ENCODE results near the gene ST6GALNAC3.
"Not testable (repeated sequence)": the region's sequence is repeated elsewhere in the genome, so short reads cannot be mapped to it uniquely, and the experiment has no call there.

ST6GALNAC3 gene

GRCh38 chr1:76330991-76331603 is 256.6 kb downstream of the ST6GALNAC3 start:
- peaks cover 3% of the 10 kb centered on the region for H3K4me1 ChIP-seq (ENCODE audit: control insufficient read depth, low read depth, low read length)
- H3K4me3 ChIP-seq (ENCODE audit: low read length): no peak overlapping the region
- no peaks in the 10 kb centered on the region for H3K9me3 ChIP-seq (ENCODE audit: control insufficient read depth, low read depth, low read length)
- no peaks in the 10 kb centered on the region for H3K27me3 ChIP-seq (ENCODE audit: control insufficient read depth, insufficient read depth, low read length)
- H3K9ac ChIP-seq (ENCODE audit: low read length): no peak overlapping the region
- no peak overlapping the region for H3K27ac ChIP-seq (ENCODE audit: low read length)
- no peaks in the 10 kb centered on the region for H3K36me3 ChIP-seq (ENCODE audit: control insufficient read depth, low read depth, low read length)

DNA sequence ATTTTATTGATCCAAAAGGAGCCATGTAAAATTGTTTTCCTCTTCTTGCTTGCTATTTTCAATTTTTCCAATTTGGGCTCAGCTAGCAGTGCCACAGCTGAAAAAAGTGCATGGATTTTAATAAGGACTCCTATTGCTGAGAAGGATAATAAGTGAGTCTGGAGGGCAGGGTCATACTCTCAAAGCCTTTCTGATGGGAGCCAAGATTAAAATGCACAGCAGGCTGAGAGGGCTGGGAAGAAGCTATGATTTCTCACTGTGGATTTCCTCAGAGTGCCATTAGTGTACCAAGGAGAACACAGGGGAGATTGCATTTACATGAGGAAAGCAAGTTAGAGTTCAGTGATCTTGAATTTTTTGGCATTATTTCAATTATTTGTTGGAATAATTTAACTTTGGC is 261.3 kb downstream of the ST6GALNAC3 start:
- H3K9me3 ChIP-seq (ENCODE audit: control insufficient read depth, low read depth, low read length): no peaks in the 10 kb centered on the region
- no peaks in the 10 kb centered on the region for H3K27me3 ChIP-seq (ENCODE audit: control insufficient read depth, insufficient read depth, low read length)
- H3K27ac ChIP-seq (ENCODE audit: low read length): no peak overlapping the region
- H3K4me1 ChIP-seq (ENCODE audit: control insufficient read depth, low read depth, low read length): peaks cover under 1% of the 10 kb centered on the region
- no peaks in the 10 kb centered on the region for H3K36me3 ChIP-seq (ENCODE audit: control insufficient read depth, low read depth, low read length)
- H3K4me3 ChIP-seq (ENCODE audit: low read length): no peak overlapping the region
- no peak overlapping the region for H3K9ac ChIP-seq (ENCODE audit: low read length)

DNA sequence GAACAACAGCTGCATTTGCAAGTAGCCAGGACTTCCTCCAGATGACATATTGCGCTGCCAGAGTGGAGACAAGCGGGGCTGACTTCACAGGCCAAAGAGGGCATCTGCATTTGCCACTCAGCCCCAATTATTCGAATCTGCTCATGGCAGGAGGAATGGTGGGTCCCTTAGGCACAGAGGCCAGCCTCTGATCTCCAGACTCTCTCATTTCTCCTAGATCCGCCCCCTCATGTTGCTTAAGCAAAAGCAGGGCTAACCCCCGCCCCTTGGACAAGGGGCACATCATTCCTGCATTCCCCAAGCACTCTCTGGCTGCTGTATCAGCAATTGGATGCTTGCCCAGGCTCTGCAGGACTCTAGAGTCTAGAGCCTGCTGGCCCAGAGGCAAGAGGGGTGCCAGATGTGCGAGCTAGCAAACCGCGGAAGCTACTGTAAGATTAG is 262.4 kb downstream of the ST6GALNAC3 start:
- Histone ChIP-seq H3K36me3 (ENCODE audit: control insufficient read depth, low read depth, low read length) (no peaks in the 10 kb centered on the region), H3K27me3 (ENCODE audit: control insufficient read depth, insufficient read depth, low read length) (no peaks in the 10 kb centered on the region), H3K9ac (ENCODE audit: low read length) (no peak overlapping the region), H3K4me1 (ENCODE audit: control insufficient read depth, low read depth, low read length) (no peaks in the 10 kb centered on the region), H3K4me3 (ENCODE audit: low read length) (no peak overlapping the region), H3K27ac (ENCODE audit: low read length) (no peak overlapping the region), H3K9me3 (ENCODE audit: control insufficient read depth, low read depth, low read length) (no peaks in the 10 kb centered on the region)

DNA sequence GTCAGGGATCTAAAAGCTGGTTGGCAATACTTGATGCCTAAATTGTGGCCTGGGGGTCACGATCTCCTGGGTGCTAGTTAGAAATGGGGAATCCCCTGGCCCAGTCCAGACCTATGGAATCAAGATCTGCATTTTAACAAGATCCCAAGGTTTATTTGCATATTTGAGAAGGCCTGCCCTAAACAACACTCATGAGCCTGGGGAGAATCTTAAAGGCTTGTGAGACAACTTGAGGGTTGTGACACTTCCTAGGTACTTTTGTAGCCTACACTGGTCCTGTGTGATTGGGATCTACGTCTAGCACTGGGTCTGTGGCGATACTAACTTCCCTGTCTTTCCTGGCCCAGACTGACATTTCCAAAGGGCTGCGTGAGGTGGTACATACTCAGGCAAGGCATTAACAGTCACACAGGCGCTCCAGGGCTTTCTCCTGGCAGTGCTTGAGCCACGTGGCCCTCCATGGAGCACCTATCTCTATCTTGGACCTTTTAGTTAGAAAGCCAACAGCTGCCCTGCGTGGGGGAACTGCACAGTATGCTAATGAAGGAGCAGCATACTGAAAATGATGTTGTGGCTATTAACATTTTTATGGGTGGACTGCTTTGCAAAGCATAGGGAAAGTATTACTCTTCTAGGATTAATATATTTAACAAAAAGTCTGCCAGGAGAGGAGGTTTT is 263.1 kb downstream of the ST6GALNAC3 start:
- no peak overlapping the region for H3K4me3 ChIP-seq (ENCODE audit: low read length)
- H3K9ac ChIP-seq (ENCODE audit: low read length): no peak overlapping the region
- H3K27me3 ChIP-seq (ENCODE audit: control insufficient read depth, insufficient read depth, low read length): no peaks in the 10 kb centered on the region
- H3K4me1 ChIP-seq (ENCODE audit: control insufficient read depth, low read depth, low read length): no peaks in the 10 kb centered on the region
- H3K27ac ChIP-seq (ENCODE audit: low read length): no peak overlapping the region
- no peaks in the 10 kb centered on the region for H3K36me3 ChIP-seq (ENCODE audit: control insufficient read depth, low read depth, low read length)
- no peaks in the 10 kb centered on the region for H3K9me3 ChIP-seq (ENCODE audit: control insufficient read depth, low read depth, low read length)

DNA sequence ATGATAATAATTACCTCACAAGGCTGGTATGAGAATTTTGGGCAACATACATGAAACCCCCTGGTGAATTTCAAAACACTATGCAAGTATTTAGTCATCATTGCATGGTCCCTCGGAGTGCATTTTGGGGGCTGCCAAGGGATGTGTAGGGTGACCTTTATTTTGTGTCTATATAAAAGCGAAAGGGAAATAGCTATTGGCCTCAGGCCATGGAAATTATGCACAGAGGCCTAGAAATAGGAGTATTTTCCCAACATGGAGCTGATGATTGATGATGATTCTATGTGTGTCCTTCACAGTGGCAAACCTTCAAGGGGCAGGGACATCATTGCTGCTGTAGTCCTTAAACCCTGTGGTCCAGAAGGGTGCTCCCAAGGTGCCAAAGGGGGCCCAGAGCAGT is 265.5 kb downstream of the ST6GALNAC3 start:
- H3K9ac ChIP-seq (ENCODE audit: low read length): no peak overlapping the region
- H3K27ac ChIP-seq (ENCODE audit: low read length): no peak overlapping the region
- no peak overlapping the region for H3K4me3 ChIP-seq (ENCODE audit: low read length)
- H3K9me3 ChIP-seq (ENCODE audit: control insufficient read depth, low read depth, low read length): no peaks in the 10 kb centered on the region
- H3K4me1 ChIP-seq (ENCODE audit: control insufficient read depth, low read depth, low read length): no peaks in the 10 kb centered on the region
- no peaks in the 10 kb centered on the region for H3K27me3 ChIP-seq (ENCODE audit: control insufficient read depth, insufficient read depth, low read length)
- H3K36me3 ChIP-seq (ENCODE audit: control insufficient read depth, low read depth, low read length): no peaks in the 10 kb centered on the region

GRCh38 chr1:76341816-76342215 is 267.3 kb downstream of the ST6GALNAC3 start:
- not testable (repeated sequence) for H3K27me3 ChIP-seq (ENCODE audit: control insufficient read depth, insufficient read depth, low read length); H3K27ac ChIP-seq (ENCODE audit: low read length); H3K4me3 ChIP-seq (ENCODE audit: low read length); H3K4me1 ChIP-seq (ENCODE audit: control insufficient read depth, low read depth, low read length); H3K9me3 ChIP-seq (ENCODE audit: control insufficient read depth, low read depth, low read length); H3K9ac ChIP-seq (ENCODE audit: low read length); H3K36me3 ChIP-seq (ENCODE audit: control insufficient read depth, low read depth, low read length)

GRCh38 chr1:76343356-76343755 is 268.8 kb downstream of the ST6GALNAC3 start:
- Histone ChIP-seq H3K4me1 (ENCODE audit: control insufficient read depth, low read depth, low read length) (no peaks in the 10 kb centered on the region), H3K9me3 (ENCODE audit: control insufficient read depth, low read depth, low read length) (no peaks in the 10 kb centered on the region), H3K9ac (ENCODE audit: low read length) (no peak overlapping the region), H3K4me3 (ENCODE audit: low read length) (no peak overlapping the region), H3K27ac (ENCODE audit: low read length) (no peak overlapping the region), H3K36me3 (ENCODE audit: control insufficient read depth, low read depth, low read length) (no peaks in the 10 kb centered on the region), H3K27me3 (ENCODE audit: control insufficient read depth, insufficient read depth, low read length) (no peaks in the 10 kb centered on the region)

DNA sequence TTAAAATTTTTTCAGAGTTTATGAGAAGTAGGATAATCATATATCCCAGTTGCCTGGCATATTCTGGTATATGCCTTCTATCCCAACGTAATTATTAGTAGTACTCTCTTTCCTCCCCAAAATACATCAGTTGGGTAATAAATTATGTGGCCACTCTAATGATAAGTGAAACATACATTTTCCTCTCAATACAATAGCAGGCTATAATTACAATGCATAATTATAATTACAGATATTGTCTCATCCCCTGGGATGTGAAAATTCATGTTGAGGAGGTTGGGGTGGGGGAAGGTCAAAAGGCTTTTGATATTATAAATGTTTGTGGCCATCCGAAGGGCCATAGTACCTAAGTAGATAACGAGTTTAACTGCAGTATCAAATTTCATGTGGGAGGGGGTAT is 277.1 kb downstream of the ST6GALNAC3 start:
- H3K9ac ChIP-seq (ENCODE audit: low read length): no peak overlapping the region
- no peaks in the 10 kb centered on the region for H3K27me3 ChIP-seq (ENCODE audit: control insufficient read depth, insufficient read depth, low read length)
- H3K27ac ChIP-seq (ENCODE audit: low read length): no peak overlapping the region
- no peaks in the 10 kb centered on the region for H3K36me3 ChIP-seq (ENCODE audit: control insufficient read depth, low read depth, low read length)
- peaks cover 10% of the 10 kb centered on the region for H3K4me1 ChIP-seq (ENCODE audit: control insufficient read depth, low read depth, low read length)
- no peak overlapping the region for H3K4me3 ChIP-seq (ENCODE audit: low read length)
- H3K9me3 ChIP-seq (ENCODE audit: control insufficient read depth, low read depth, low read length): no peaks in the 10 kb centered on the region

DNA sequence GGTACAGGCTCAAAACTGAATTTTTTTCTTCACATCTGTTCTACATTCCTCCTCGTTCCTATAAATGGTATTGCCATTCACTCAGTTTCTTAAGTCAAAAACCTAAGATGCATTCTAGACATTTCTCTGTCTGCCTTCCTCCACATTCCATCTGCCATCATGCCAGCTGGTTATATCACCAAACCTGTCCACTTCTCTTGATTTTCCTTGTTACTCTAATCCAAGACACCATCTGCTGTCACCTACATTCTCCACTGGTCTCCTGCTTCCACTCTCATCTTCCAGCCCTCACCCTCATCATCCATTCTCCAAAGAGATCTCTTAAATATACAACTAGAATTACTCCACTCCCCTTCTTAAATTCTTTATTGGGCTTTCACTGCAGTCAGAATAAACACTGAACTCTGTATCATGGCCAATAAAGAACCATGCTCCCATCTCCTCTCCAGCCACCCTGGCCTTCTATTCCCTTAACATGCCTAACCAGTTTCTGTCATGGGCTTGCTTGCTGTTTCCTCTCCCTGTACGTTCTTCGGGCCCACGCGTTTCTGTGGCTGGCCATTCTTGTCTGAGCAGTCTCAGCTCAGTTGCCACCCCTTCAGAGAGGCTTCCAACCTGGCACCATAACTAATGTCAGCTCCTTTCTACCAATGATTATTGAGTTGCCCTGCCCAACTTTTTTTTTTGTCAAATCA is 278.3 kb downstream of the ST6GALNAC3 start:
- no peaks in the 10 kb centered on the region for H3K9me3 ChIP-seq (ENCODE audit: control insufficient read depth, low read depth, low read length)
- no peak overlapping the region for H3K4me3 ChIP-seq (ENCODE audit: low read length)
- no peaks in the 10 kb centered on the region for H3K27me3 ChIP-seq (ENCODE audit: control insufficient read depth, insufficient read depth, low read length)
- no peaks in the 10 kb centered on the region for H3K36me3 ChIP-seq (ENCODE audit: control insufficient read depth, low read depth, low read length)
- peaks cover 10% of the 10 kb centered on the region for H3K4me1 ChIP-seq (ENCODE audit: control insufficient read depth, low read depth, low read length)
- H3K9ac ChIP-seq (ENCODE audit: low read length): no peak overlapping the region
- no peak overlapping the region for H3K27ac ChIP-seq (ENCODE audit: low read length)

GRCh38 chr1:76354236-76354635 is 279.7 kb downstream of the ST6GALNAC3 start:
- no peaks in the 10 kb centered on the region for H3K27me3 ChIP-seq (ENCODE audit: control insufficient read depth, insufficient read depth, low read length)
- no peak overlapping the region for H3K4me3 ChIP-seq (ENCODE audit: low read length)
- H3K9me3 ChIP-seq (ENCODE audit: control insufficient read depth, low read depth, low read length): no peaks in the 10 kb centered on the region
- H3K36me3 ChIP-seq (ENCODE audit: control insufficient read depth, low read depth, low read length): no peaks in the 10 kb centered on the region
- H3K4me1 ChIP-seq (ENCODE audit: control insufficient read depth, low read depth, low read length): peaks cover 10% of the 10 kb centered on the region
- no peak overlapping the region for H3K9ac ChIP-seq (ENCODE audit: low read length)
- no peak overlapping the region for H3K27ac ChIP-seq (ENCODE audit: low read length)

- no peaks in the 10 kb centered on the region for H3K9me3 ChIP-seq (ENCODE audit: control insufficient read depth, low read depth, low read length)
- no peaks in the 10 kb centered on the region for H3K4me1 ChIP-seq (ENCODE audit: control insufficient read depth, low read depth, low read length)
- no peak overlapping the region for H3K27ac ChIP-seq (ENCODE audit: low read length)
- H3K4me3 ChIP-seq (ENCODE audit: low read length): no peak overlapping the region
- H3K27me3 ChIP-seq (ENCODE audit: control insufficient read depth, insufficient read depth, low read length): no peaks in the 10 kb centered on the region
- no peak overlapping the region for H3K9ac ChIP-seq (ENCODE audit: low read length)
- no peaks in the 10 kb centered on the region for H3K36me3 ChIP-seq (ENCODE audit: control insufficient read depth, low read depth, low read length)
Observed at GRCh38 chr1:76366726-76367125, 292.2 kb downstream of the ST6GALNAC3 start.

DNA sequence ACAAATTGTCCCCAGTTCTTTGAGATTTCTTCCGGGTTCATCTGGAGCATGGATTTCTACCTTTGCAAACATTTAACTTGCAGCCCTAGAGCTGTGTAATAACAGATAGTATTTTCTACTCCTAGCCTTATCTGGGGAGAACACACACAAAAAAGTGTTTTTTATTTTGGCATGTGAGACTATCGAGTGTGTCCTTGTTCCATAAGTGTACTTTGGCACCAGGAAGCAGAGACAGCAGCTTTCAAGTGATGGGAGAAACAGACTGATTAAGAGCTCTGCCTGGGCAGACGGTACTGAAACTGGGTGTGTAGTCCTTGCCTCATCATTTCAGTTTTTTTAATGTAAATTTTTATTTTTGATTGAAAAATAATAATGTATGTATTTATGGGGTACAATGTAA is 297.4 kb downstream of the ST6GALNAC3 start:
- Histone ChIP-seq H3K27ac (ENCODE audit: low read length) (no peak overlapping the region), H3K4me1 (ENCODE audit: control insufficient read depth, low read depth, low read length) (no peaks in the 10 kb centered on the region)

More for the DNA sequence above, 297.4 kb downstream of the ST6GALNAC3 start:
- Histone ChIP-seq H3K9ac (ENCODE audit: low read length) (no peak overlapping the region), H3K36me3 (ENCODE audit: control insufficient read depth, low read depth, low read length) (no peaks in the 10 kb centered on the region), H3K9me3 (ENCODE audit: control insufficient read depth, low read depth, low read length) (no peaks in the 10 kb centered on the region), H3K27me3 (ENCODE audit: control insufficient read depth, insufficient read depth, low read length) (no peaks in the 10 kb centered on the region), H3K4me3 (ENCODE audit: low read length) (no peak overlapping the region)

All from iPS-18a (cell line).